Measurements from ENCODE around the gene GALNT16.

GALNT16 gene

GRCh38 chr14:69395929-69396328 lies 136.0 kb downstream of the GALNT16 start:
- DNase-seq (ENCODE audit: extremely low spot score): no peak
- POLR2A ChIA-PET: interaction anchor here (0.7 to 1.1 kb wide), 2 partner anchors 11 to 94 kb away, joined by 3 to 5 read pairs; no protein-coding TSS in a partner anchor
- CTCF ChIA-PET: interaction anchor here (1.2 to 2.5 kb wide), 2 partner anchors 14 to 134 kb away, joined by 3 to 6 read pairs; no protein-coding TSS in a partner anchor
- no peak for TF ChIP-seq CTCF (IDR thresholded peaks at IDR 0.05; ENCODE audit: control extremely low read depth, extremely low read depth, low read depth, missing control alignments)

GRCh38 chr14:69398053-69398817 lies 138.3 kb downstream of the GALNT16 start, which contains the start of the genes ERH and SLC39A9:
Gene ERH (minus strand): TSS chr14:69398299. CDS start chr14:69398233, 66 bp downstream.
Gene SLC39A9 (plus strand): TSS chr14:69398692. CDS start chr14:69399370, 678 bp downstream.
- ChIA-PET POLR2A (interaction anchor here (0.6 to 1.7 kb wide), 5 partner anchors 13 to 369 kb away, joined by 3 to 9 read pairs (median 6); partner anchors contain the start of genes DCAF5 and SRSF5), CTCF (interaction anchor here (0.7 to 1.4 kb wide), 5 partner anchors 9 to 58 kb away, joined by 3 to 4 read pairs (median 3); no protein-coding TSS in a partner anchor)
- peak; percentile 93 for DNase-seq (ENCODE audit: extremely low spot score)
- no peak for TF ChIP-seq CTCF (IDR thresholded peaks at IDR 0.05; ENCODE audit: control extremely low read depth, extremely low read depth, low read depth, missing control alignments)

GRCh38 chr14:69398818-69399210 lies 138.9 kb downstream of the GALNT16 start:
- DNase-seq (ENCODE audit: extremely low spot score): no peak
- CTCF ChIA-PET: interaction anchor here (0.7 to 1.4 kb wide), 3 partner anchors 8 to 57 kb away, joined by 3 to 4 read pairs (median 3); no protein-coding TSS in a partner anchor
- no peak for TF ChIP-seq CTCF (IDR thresholded peaks at IDR 0.05; ENCODE audit: control extremely low read depth, extremely low read depth, low read depth, missing control alignments)
- POLR2A ChIA-PET: interaction anchor here (1.2 to 1.7 kb wide), 2 partner anchors 13 to 44 kb away, joined by 8 to 9 read pairs; no protein-coding TSS in a partner anchor

- TF ChIP-seq CTCF (IDR thresholded peaks at IDR 0.05; ENCODE audit: control extremely low read depth, extremely low read depth, low read depth, missing control alignments): no peak
- CTCF ChIA-PET: no interaction called here
- DNase-seq (ENCODE audit: extremely low spot score): no peak
- POLR2A ChIA-PET: no interaction called here
These were observed 139.8 kb downstream of the GALNT16 start for GRCh38 chr14:69399750-69400149.

- TF ChIP-seq CTCF (IDR thresholded peaks at IDR 0.05; ENCODE audit: control extremely low read depth, extremely low read depth, low read depth, missing control alignments): no peak
- CTCF ChIA-PET: no interaction called here
- no peak for DNase-seq (ENCODE audit: extremely low spot score)
- POLR2A ChIA-PET: no interaction called here
These were observed 140.2 kb downstream of the GALNT16 start for GRCh38 chr14:69400154-69400553.

GRCh38 chr14:69401841-69402240 lies 141.9 kb downstream of the GALNT16 start:
- POLR2A ChIA-PET: interaction anchor here (0.6 kb wide), 1 partner anchor 375 kb away, joined by 3 read pairs; no protein-coding TSS in a partner anchor
- no peak for DNase-seq (ENCODE audit: extremely low spot score)
- CTCF ChIA-PET: interaction anchor here (0.8 kb wide), 1 partner anchor 20 kb away, joined by 4 read pairs; no protein-coding TSS in a partner anchor
- no peak for TF ChIP-seq CTCF (IDR thresholded peaks at IDR 0.05; ENCODE audit: control extremely low read depth, extremely low read depth, low read depth, missing control alignments)
